ENCODE results near the gene FOXG1. TPM values are rescaled to one million over a fixed set of nuclear protein-coding genes. Genes with fewer than 3 reads are reported as not detected.

Gene FOXG1
- polyA plus RNA-seq, 2 donors, result 0.10 to 0.12 TPM

- H3K36me3 ChIP-seq (ENCODE audit: control insufficient read depth in 2 of 2, insufficient read depth in 2 of 2, low read length in 1 of 2), result no peaks in the 10 kb centered on the region
- 40 to 49% methylated on average over 2 of the region's 2 CpGs for WGBS, 2 donors
- peaks cover 0 to 8% of the 10 kb centered on the region in 2 donors for H3K9me3 ChIP-seq (ENCODE audit: control insufficient read depth in 2 of 2, insufficient read depth in 1 of 2, low read depth in 1 of 2, low read length in 1 of 2)
- H3K4me1 ChIP-seq (ENCODE audit: control insufficient read depth in 2 of 2, insufficient read depth in 2 of 2, low read length in 1 of 2), result peaks cover 0 to 4% of the 10 kb centered on the region in 2 donors
- no peak overlapping the region for H3K4me3 ChIP-seq (ENCODE audit: low read depth in 1 of 2, low read length in 2 of 2)
- no peak overlapping the region for H3K27ac ChIP-seq (ENCODE audit: low read depth in 2 of 2, low read length in 1 of 2)
- peaks cover 0 to 18% of the 10 kb centered on the region in 2 donors for H3K27me3 ChIP-seq (ENCODE audit: control insufficient read depth in 1 of 2, insufficient read depth in 2 of 2, low read length in 2 of 2)
Measured at GRCh38 chr14:28782301-28782700, 15.7 kb downstream of the FOXG1 start.

- Histone ChIP-seq H3K36me3 (ENCODE audit: control insufficient read depth in 2 of 2, insufficient read depth in 2 of 2, low read length in 1 of 2) (no peaks in the 10 kb centered on the region), H3K4me1 (ENCODE audit: control insufficient read depth in 2 of 2, insufficient read depth in 2 of 2, low read length in 1 of 2) (peaks cover 0 to 4% of the 10 kb centered on the region in 2 donors), H3K27ac (ENCODE audit: low read depth in 2 of 2, low read length in 1 of 2) (no peak overlapping the region), H3K27me3 (ENCODE audit: control insufficient read depth in 1 of 2, insufficient read depth in 2 of 2, low read length in 2 of 2) (peaks cover 0 to 14% of the 10 kb centered on the region in 2 donors), H3K9me3 (ENCODE audit: control insufficient read depth in 2 of 2, insufficient read depth in 1 of 2, low read depth in 1 of 2, low read length in 1 of 2) (peaks cover 0 to 8% of the 10 kb centered on the region in 2 donors), H3K4me3 (ENCODE audit: low read depth in 1 of 2, low read length in 2 of 2) (no peak overlapping the region)
- WGBS, 2 donors, result 17 to 18% methylated on average over 4 of the region's 4 CpGs
Measured at GRCh38 chr14:28783664-28784063, 17.1 kb downstream of the FOXG1 start.

- Histone ChIP-seq H3K36me3 (ENCODE audit: control insufficient read depth in 2 of 2, insufficient read depth in 2 of 2, low read length in 1 of 2) (no peaks in the 10 kb centered on the region), H3K27me3 (ENCODE audit: control insufficient read depth in 1 of 2, insufficient read depth in 2 of 2, low read length in 2 of 2) (peaks cover 0 to 14% of the 10 kb centered on the region in 2 donors), H3K4me3 (ENCODE audit: low read depth in 1 of 2, low read length in 2 of 2) (no peak overlapping the region), H3K4me1 (ENCODE audit: control insufficient read depth in 2 of 2, insufficient read depth in 2 of 2, low read length in 1 of 2) (peaks cover 0 to 4% of the 10 kb centered on the region in 2 donors), H3K9me3 (ENCODE audit: control insufficient read depth in 2 of 2, insufficient read depth in 1 of 2, low read depth in 1 of 2, low read length in 1 of 2) (peaks cover 0 to 8% of the 10 kb centered on the region in 2 donors), H3K27ac (ENCODE audit: low read depth in 2 of 2, low read length in 1 of 2) (no peak overlapping the region)
- WGBS, 2 donors, result 10 to 13% methylated on average over 16 of the region's 16 CpGs
Measured at GRCh38 chr14:28784096-28785048, 17.8 kb downstream of the FOXG1 start.

- Histone ChIP-seq H3K4me3 (ENCODE audit: low read depth in 1 of 2, low read length in 2 of 2) (peak overlapping the region in 1 of 2 donors; percentile 11), H3K27ac (ENCODE audit: low read depth in 2 of 2, low read length in 1 of 2) (no peak overlapping the region), H3K9me3 (ENCODE audit: control insufficient read depth in 2 of 2, insufficient read depth in 1 of 2, low read depth in 1 of 2, low read length in 1 of 2) (peaks cover 0 to 8% of the 10 kb centered on the region in 2 donors), H3K4me1 (ENCODE audit: control insufficient read depth in 2 of 2, insufficient read depth in 2 of 2, low read length in 1 of 2) (peaks cover 0 to 4% of the 10 kb centered on the region in 2 donors), H3K36me3 (ENCODE audit: control insufficient read depth in 2 of 2, insufficient read depth in 2 of 2, low read length in 1 of 2) (no peaks in the 10 kb centered on the region), H3K27me3 (ENCODE audit: control insufficient read depth in 1 of 2, insufficient read depth in 2 of 2, low read length in 2 of 2) (peaks cover 0 to 14% of the 10 kb centered on the region in 2 donors)
- 9 to 10% methylated on average over 62 of the region's 62 CpGs for WGBS, 2 donors
Measured at GRCh38 chr14:28785096-28785952, 18.7 kb downstream of the FOXG1 start.

- no peaks in the 10 kb centered on the region for H3K4me1 ChIP-seq (ENCODE audit: control insufficient read depth in 2 of 2, insufficient read depth in 2 of 2, low read length in 1 of 2)
- no peak overlapping the region for H3K4me3 ChIP-seq (ENCODE audit: low read depth in 1 of 2, low read length in 2 of 2)
- no peaks in the 10 kb centered on the region for H3K27me3 ChIP-seq (ENCODE audit: control insufficient read depth in 1 of 2, insufficient read depth in 2 of 2, low read length in 2 of 2)
- 94 to 98% methylated on average over 1 of the region's 1 CpG for WGBS, 2 donors
- H3K27ac ChIP-seq (ENCODE audit: low read depth in 2 of 2, low read length in 1 of 2), result no peak overlapping the region
- H3K36me3 ChIP-seq (ENCODE audit: control insufficient read depth in 2 of 2, insufficient read depth in 2 of 2, low read length in 1 of 2), result no peaks in the 10 kb centered on the region
- H3K9me3 ChIP-seq (ENCODE audit: control insufficient read depth in 2 of 2, insufficient read depth in 1 of 2, low read depth in 1 of 2, low read length in 1 of 2), result no peaks in the 10 kb centered on the region
Measured at GRCh38 chr14:28807518-28807917, 40.9 kb downstream of the FOXG1 start.

- H3K9me3 ChIP-seq (ENCODE audit: control insufficient read depth in 2 of 2, insufficient read depth in 1 of 2, low read depth in 1 of 2, low read length in 1 of 2), result no peaks in the 10 kb centered on the region
- H3K27ac ChIP-seq (ENCODE audit: low read depth in 2 of 2, low read length in 1 of 2), result no peak overlapping the region
- H3K36me3 ChIP-seq (ENCODE audit: control insufficient read depth in 2 of 2, insufficient read depth in 2 of 2, low read length in 1 of 2), result no peaks in the 10 kb centered on the region
- no peak overlapping the region for H3K4me3 ChIP-seq (ENCODE audit: low read depth in 1 of 2, low read length in 2 of 2)
- no peaks in the 10 kb centered on the region for H3K27me3 ChIP-seq (ENCODE audit: control insufficient read depth in 1 of 2, insufficient read depth in 2 of 2, low read length in 2 of 2)
- WGBS, 2 donors, result 86 to 89% methylated on average over 3 of the region's 3 CpGs
- no peaks in the 10 kb centered on the region for H3K4me1 ChIP-seq (ENCODE audit: control insufficient read depth in 2 of 2, insufficient read depth in 2 of 2, low read length in 1 of 2)
Measured at GRCh38 chr14:28813810-28814209, 47.2 kb downstream of the FOXG1 start.
